Activated CD4-positive, alpha-beta memory T cell treated with anti-CD3 and anti-CD28 coated beads, Interleukin-2, amount 10 ng/mL, durations not matched to agents 7 days and 5 days (primary cell): ENCODE measurements around the gene MAP3K2. TPM values are rescaled to one million over a fixed set of nuclear protein-coding genes. Genes with fewer than 3 reads are reported as not detected.
"Not testable (repeated sequence)": the region's sequence is repeated elsewhere in the genome, so short reads cannot be mapped to it uniquely, and the experiment has no call there.

Experiments used
- CTCF ChIA-PET: fragments of 350-600 bp; sonication (Branson Sonifier 250); formaldehyde crosslinking; loops from one replicate; lab custom pipeline; 2021; ENCODE audit warnings: antibody characterized with exemption, inconsistent platforms; lab: Charles Lee
- POLR2A ChIA-PET: fragments of 350-600 bp; sonication (Branson Sonifier 250); formaldehyde crosslinking; loops from one replicate; lab custom pipeline; 2021; ENCODE audit warnings: antibody characterized with exemption; lab: Charles Lee
- DNase-seq: peaks from one replicate; pipeline ENCODE4 v3.0.0-alpha.2; 2020
- H3K27ac Mint-ChIP-seq: one replicate; pipeline ENCODE4 v1.8.0; 2021; ENCODE audit warnings: mild to moderate bottlenecking, mixed read lengths
- H3K27me3 Mint-ChIP-seq: one replicate; pipeline ENCODE4 v1.8.0; 2021; ENCODE audit warnings: mixed read lengths
- H3K36me3 Mint-ChIP-seq: one replicate; pipeline ENCODE4 v1.8.0; 2021; ENCODE audit warnings: low read depth, mixed read lengths
- H3K4me1 Mint-ChIP-seq: one replicate; pipeline ENCODE4 v1.8.0; 2021; ENCODE audit warnings: mixed read lengths
- H3K4me3 Mint-ChIP-seq: one replicate; pipeline ENCODE4 v1.8.0; 2021; ENCODE audit warnings: mild to moderate bottlenecking, mixed read lengths
- H3K9me3 Mint-ChIP-seq: one replicate; pipeline ENCODE4 v1.8.0; 2021; ENCODE audit warnings: mixed read lengths
- total RNA-seq, 2 experiments: library from RNA; stranded (reverse); gene quantifications; one replicate each; pipeline ENCODE4 v1.2.3, GENCODE V29; 2021

MAP3K2 gene
- total RNA-seq, 2 experiments from 2014 or later, result 56.2 to 59.6 TPM

DNA sequence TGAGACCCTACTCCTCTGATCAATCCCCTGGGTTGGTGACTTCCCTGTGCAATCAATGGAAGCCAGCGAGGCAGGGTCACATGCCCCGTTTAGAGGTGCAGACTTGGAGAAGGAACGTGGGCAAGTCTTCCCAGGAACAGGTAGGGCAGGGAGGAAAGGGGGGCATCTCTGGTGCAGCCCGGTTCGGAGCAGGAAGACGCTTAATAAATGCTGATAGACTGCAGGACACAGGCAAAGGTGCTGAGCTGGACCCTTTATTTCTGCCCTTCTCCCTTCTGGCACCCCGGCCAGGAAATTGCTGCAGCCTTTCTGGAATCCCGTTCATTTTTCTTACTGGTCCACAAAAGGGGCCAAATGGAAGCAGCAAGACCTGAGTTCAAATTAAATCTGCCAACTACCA is 29.6 kb upstream of the MAP3K2 start:
- CTCF ChIA-PET, result interaction anchor here (0.9 to 1.1 kb wide), 2 partner anchors 32 to 61 kb away, joined by 3 to 4 read pairs; no protein-coding TSS in a partner anchor
- no peak for DNase-seq

DNA sequence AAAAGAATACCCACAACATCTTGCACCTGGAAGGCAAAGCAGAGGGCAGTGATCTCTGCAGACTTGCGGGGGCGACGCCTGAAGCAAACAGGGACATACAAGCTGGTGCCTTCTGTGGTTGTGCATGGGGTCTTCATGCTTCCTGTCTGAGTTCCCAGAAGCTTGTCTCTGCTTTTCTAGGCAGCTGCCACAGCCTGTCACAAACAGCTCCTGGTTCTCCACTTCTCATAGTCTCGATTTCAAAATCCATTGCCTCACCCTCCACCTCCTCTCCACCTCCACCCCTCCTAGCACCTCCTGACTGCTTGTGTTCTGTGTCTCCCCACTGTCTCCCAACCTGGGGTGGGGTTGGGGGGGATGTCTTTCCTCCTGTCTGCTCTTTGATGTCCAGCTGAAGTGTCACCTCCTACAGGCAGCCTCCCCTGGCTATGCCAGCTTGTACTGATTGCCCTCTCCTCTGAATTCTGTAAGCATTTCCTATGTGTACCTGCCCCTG is 28.8 kb upstream of the MAP3K2 start:
- no peak for DNase-seq
- Mint-ChIP-seq H3K4me1 (peaks cover 27% of the 10 kb centered on the region), H3K9me3 (no peaks in the 10 kb centered on the region), H3K4me3 (peak overlapping the region; percentile 59), H3K27me3 (peaks cover 42% of the 10 kb centered on the region), H3K36me3 (no peaks in the 10 kb centered on the region), H3K27ac (no peak overlapping the region)
- CTCF ChIA-PET, result interaction anchor here (0.6 to 1.8 kb wide), 6 partner anchors 9 to 517 kb away, joined by 3 to 6 read pairs (median 4); no protein-coding TSS in a partner anchor
- POLR2A ChIA-PET, result interaction anchor here (0.9 to 1.7 kb wide), 3 partner anchors 8 to 123 kb away, joined by 4 to 10 read pairs (median 6); partner anchors contain the start of genes ERCC3 and IWS1

More for the DNA sequence above, 29.6 kb upstream of the MAP3K2 start:
- H3K27me3 Mint-ChIP-seq, result peaks cover 49% of the 10 kb centered on the region
- POLR2A ChIA-PET, result interaction anchor here (1.7 kb wide), 1 partner anchor 109 kb away, joined by 6 read pairs; the partner anchor contains the start of gene IWS1
- no peaks in the 10 kb centered on the region for H3K36me3 Mint-ChIP-seq
- H3K4me1 Mint-ChIP-seq, result peaks cover 25% of the 10 kb centered on the region
- no peak overlapping the region for H3K27ac Mint-ChIP-seq
- no peak overlapping the region for H3K4me3 Mint-ChIP-seq
- no peaks in the 10 kb centered on the region for H3K9me3 Mint-ChIP-seq

DNA sequence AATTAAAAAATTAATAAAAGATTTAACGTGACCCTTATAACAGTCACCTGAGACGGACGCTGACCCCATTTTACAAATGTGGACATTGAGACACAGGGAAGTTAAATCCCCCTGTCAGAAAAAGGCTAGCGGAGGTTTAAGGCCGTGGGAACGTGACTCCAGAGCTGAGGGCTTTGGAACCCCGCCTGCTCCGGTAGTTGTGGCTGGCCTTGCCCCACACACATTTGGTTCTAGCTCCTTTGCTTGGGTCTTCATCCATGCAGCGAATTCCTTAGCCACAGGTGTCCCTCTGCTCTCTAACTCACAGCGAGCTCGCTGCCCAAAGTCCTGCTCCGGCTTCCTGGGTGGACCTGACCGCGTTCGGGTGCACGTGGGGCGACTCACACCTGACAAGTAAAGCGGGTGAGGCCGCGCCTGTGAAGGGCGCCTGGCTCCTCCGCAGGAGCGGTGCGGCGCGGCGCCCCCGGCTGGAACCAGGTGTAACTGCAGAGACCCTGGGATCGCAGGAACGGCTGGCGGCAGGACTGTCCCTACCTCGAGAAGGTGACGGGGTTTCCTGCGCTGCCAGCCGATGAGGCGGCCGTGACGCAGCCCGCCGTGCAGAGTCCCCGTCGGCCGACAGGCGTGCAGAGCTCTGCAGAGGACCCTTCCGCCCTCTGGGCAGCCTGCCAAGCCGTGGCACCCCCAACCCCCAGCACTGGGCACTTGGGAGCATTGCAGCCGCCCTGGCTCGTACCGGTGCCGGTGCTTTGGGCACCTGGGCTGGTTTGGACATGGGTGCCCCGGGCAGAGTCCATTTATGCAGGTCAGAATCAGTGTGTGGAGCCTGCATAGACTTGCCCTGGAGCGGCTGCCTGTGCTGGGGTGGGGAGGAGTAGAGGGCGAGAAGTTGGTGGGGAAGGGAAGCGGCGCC is 28.1 kb upstream of the MAP3K2 start:
- Mint-ChIP-seq H3K36me3 (no peaks in the 10 kb centered on the region), H3K9me3 (no peaks in the 10 kb centered on the region), H3K4me1 (peaks cover 34% of the 10 kb centered on the region), H3K27me3 (peaks cover 35% of the 10 kb centered on the region), H3K4me3 (peak overlapping the region; percentile 59), H3K27ac (no peak overlapping the region)
- CTCF ChIA-PET, result interaction anchor here (0.6 to 1.9 kb wide), 8 partner anchors 10 to 91 kb away, joined by 3 to 6 read pairs (median 4); no protein-coding TSS in a partner anchor
- POLR2A ChIA-PET, result interaction anchor here (0.9 to 3.7 kb wide), 5 partner anchors 8 to 122 kb away, joined by 4 to 14 read pairs (median 6); partner anchors contain the start of genes ERCC3, IWS1 and MAP3K2
- peak; percentile 79 for DNase-seq

GRCh38 chr2:127414638-127415592 is 27.1 kb upstream of the MAP3K2 start:
- ChIA-PET POLR2A (interaction anchor here (1.3 to 3.7 kb wide), 3 partner anchors 8 to 104 kb away, joined by 4 to 14 read pairs (median 5); partner anchors contain the start of gene MAP3K2), CTCF (interaction anchor here (0.6 to 1.9 kb wide), 6 partner anchors 11 to 92 kb away, joined by 3 to 6 read pairs (median 5); no protein-coding TSS in a partner anchor)
- H3K9me3 Mint-ChIP-seq, result no peaks in the 10 kb centered on the region
- H3K27ac Mint-ChIP-seq, result no peak overlapping the region
- no peaks in the 10 kb centered on the region for H3K36me3 Mint-ChIP-seq
- no peak for DNase-seq
- no peak overlapping the region for H3K4me3 Mint-ChIP-seq
- peaks cover 42% of the 10 kb centered on the region for H3K4me1 Mint-ChIP-seq
- peaks cover 31% of the 10 kb centered on the region for H3K27me3 Mint-ChIP-seq

DNA sequence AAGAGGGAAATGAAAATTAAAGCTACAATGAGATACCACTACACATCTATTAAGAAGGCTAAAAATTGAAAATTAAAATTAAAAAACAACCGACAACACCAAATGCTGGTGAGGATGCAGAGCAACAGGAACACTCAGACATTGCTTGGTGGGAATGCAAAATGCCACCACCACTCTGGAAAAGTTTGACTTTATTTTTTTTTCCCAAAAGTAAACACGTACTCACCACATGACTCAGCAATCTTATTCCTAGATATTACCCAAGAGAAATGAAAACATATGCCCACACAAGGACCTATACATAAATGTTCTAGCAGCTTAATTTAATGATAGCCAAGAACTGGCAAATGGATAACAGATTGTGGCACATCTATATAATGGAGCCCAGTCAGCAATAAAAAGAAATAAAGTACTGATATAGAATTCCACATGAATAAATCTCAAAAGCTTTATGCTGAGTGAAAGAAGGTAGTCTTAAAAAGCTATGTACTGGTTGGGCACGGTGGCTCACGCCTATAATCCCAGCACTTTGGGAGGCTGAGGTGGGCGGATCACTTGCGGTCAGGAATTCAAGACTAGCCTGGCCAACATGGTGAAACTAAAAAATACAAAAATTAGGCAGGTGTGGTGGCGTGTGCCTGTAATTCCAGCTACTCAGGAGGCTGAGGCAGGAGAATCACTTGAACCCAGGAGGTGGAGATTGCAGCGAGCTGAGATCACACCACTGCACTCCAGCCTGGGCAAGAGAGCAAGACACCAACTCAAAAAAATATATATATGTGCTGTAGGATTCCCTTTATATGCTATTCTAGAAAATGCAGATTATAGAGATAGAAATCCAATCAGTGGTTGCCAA is 26.2 kb upstream of the MAP3K2 start:
- Mint-ChIP-seq H3K9me3 (no peaks in the 10 kb centered on the region), H3K27me3 (peaks cover 29% of the 10 kb centered on the region), H3K4me1 (peaks cover 43% of the 10 kb centered on the region), H3K4me3 (no peak overlapping the region), H3K36me3 (no peaks in the 10 kb centered on the region), H3K27ac (no peak overlapping the region)
- CTCF ChIA-PET, result interaction anchor here (1.9 kb wide), 1 partner anchor 90 kb away, joined by 6 read pairs; no protein-coding TSS in a partner anchor
- DNase-seq, result no peak
- POLR2A ChIA-PET, result interaction anchor here (1.0 to 3.7 kb wide), 5 partner anchors 9 to 263 kb away, joined by 3 to 14 read pairs (median 4); partner anchors contain the start of gene MAP3K2

GRCh38 chr2:127413200-127413599 is 25.4 kb upstream of the MAP3K2 start:
- ChIA-PET POLR2A (interaction anchor here (1.0 to 3.7 kb wide), 4 partner anchors 10 to 263 kb away, joined by 3 to 14 read pairs (median 4); partner anchors contain the start of gene MAP3K2), CTCF (no interaction called here)
- Mint-ChIP-seq H3K4me1 (peaks cover 46% of the 10 kb centered on the region), H3K36me3 (no peaks in the 10 kb centered on the region), H3K4me3 (no peak overlapping the region), H3K27ac (no peak overlapping the region), H3K27me3 (peaks cover 26% of the 10 kb centered on the region), H3K9me3 (no peaks in the 10 kb centered on the region)
- no peak for DNase-seq

- no peak overlapping the region for H3K4me3 Mint-ChIP-seq
- CTCF ChIA-PET, result interaction anchor here (1.4 kb wide), 1 partner anchor 115 kb away, joined by 3 read pairs; the partner anchor contains the start of gene IWS1
- peaks cover 15% of the 10 kb centered on the region for H3K27me3 Mint-ChIP-seq
- H3K36me3 Mint-ChIP-seq, result no peaks in the 10 kb centered on the region
- DNase-seq, result no peak
- no peaks in the 10 kb centered on the region for H3K9me3 Mint-ChIP-seq
- H3K4me1 Mint-ChIP-seq, result peaks cover 43% of the 10 kb centered on the region
- peak overlapping the region; percentile 96 for H3K27ac Mint-ChIP-seq
- POLR2A ChIA-PET, result interaction anchor here (1.0 to 2.8 kb wide), 6 partner anchors 11 to 679 kb away, joined by 3 to 27 read pairs (median 4); partner anchors contain the start of genes MAP3K2 and UGGT1
These were observed 24.0 kb upstream of the MAP3K2 start for GRCh38 chr2:127411653-127412369.

GRCh38 chr2:127410871-127411652 is 23.3 kb upstream of the MAP3K2 start:
- POLR2A ChIA-PET, result interaction anchor here (0.8 to 2.8 kb wide), 8 partner anchors 12 to 680 kb away, joined by 3 to 27 read pairs (median 4); partner anchors contain the start of genes MAP3K2 and UGGT1

GRCh38 chr2:127409716-127410115 is 21.9 kb upstream of the MAP3K2 start:
- ChIA-PET POLR2A (interaction anchor here (1.8 to 2.8 kb wide), 3 partner anchors 11 to 24 kb away, joined by 3 to 27 read pairs (median 11); partner anchors contain the start of gene MAP3K2), CTCF (interaction anchor here (1.1 kb wide), 1 partner anchor 23 kb away, joined by 3 read pairs; no protein-coding TSS in a partner anchor)
- H3K36me3 Mint-ChIP-seq, DNase-seq, H3K4me3 Mint-ChIP-seq, H3K9me3 Mint-ChIP-seq: not testable (repeated sequence)
- Mint-ChIP-seq H3K27ac (peak overlapping the region; percentile 96), H3K4me1 (peaks cover 31% of the 10 kb centered on the region), H3K27me3 (peaks cover 11% of the 10 kb centered on the region)

More at GRCh38 chr2:127410871-127411652, 23.3 kb upstream of the MAP3K2 start:
- peak; percentile 30 for DNase-seq
- H3K4me1 Mint-ChIP-seq, result peaks cover 36% of the 10 kb centered on the region
- peaks cover 13% of the 10 kb centered on the region for H3K27me3 Mint-ChIP-seq
- H3K9me3 Mint-ChIP-seq, result no peaks in the 10 kb centered on the region
- peak overlapping the region; percentile 96 for H3K27ac Mint-ChIP-seq
- peak overlapping the region; percentile 68 for H3K4me3 Mint-ChIP-seq
- CTCF ChIA-PET, result interaction anchor here (0.6 to 1.4 kb wide), 3 partner anchors 14 to 116 kb away, joined by 3 read pairs; partner anchors contain the start of gene IWS1
- no peaks in the 10 kb centered on the region for H3K36me3 Mint-ChIP-seq

DNA sequence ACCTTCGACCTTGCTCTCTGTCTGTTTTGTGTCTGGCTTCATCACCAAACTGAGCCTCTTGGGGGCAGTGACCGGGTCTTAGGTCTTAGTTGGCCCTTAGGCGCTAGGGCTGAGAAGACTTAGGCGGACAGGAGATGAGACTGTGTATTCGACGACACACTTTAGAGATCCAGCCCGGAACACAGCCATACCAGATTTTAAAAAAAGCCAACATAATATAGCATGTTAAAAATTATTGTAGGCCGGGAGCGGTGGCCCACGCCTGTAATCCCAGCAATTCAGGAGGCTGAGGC is 21.0 kb upstream of the MAP3K2 start:
- ChIA-PET CTCF (no interaction called here), POLR2A (interaction anchor here (2.4 kb wide), 1 partner anchor 20 kb away, joined by 11 read pairs; no protein-coding TSS in a partner anchor)
- Mint-ChIP-seq H3K27me3 (peaks cover 11% of the 10 kb centered on the region), H3K9me3 (no peaks in the 10 kb centered on the region), H3K27ac (peak overlapping the region; percentile 11), H3K36me3 (no peaks in the 10 kb centered on the region), H3K4me3 (peak overlapping the region; percentile 58), H3K4me1 (peaks cover 31% of the 10 kb centered on the region)
- no peak for DNase-seq
